GM10847 (cell line): ENCODE data around the gene PTRH2.

Source experiments
- POLR2A ChIP-seq: IDR thresholded peaks from 2 replicates; pipeline ENCODE4 v1.6.1; 2011; ENCODE audit not compliant: insufficient read length; ENCODE audit errors: extremely low read depth

Gene PTRH2

GRCh38 chr17:59730268-59730834, 23.1 kb upstream of the PTRH2 start:
- TF ChIP-seq POLR2A, result no peak

GRCh38 chr17:59727817-59728533, 20.7 kb upstream of the PTRH2 start:
- no peak for TF ChIP-seq POLR2A

- TF ChIP-seq POLR2A, result no peak
Measured at GRCh38 chr17:59725691-59726090, 18.5 kb upstream of the PTRH2 start.

- no peak for TF ChIP-seq POLR2A
Measured at GRCh38 chr17:59723607-59724006, 16.4 kb upstream of the PTRH2 start.

GRCh38 chr17:59723041-59723440, 15.8 kb upstream of the PTRH2 start:
- TF ChIP-seq POLR2A, result no peak

- no peak for TF ChIP-seq POLR2A
Measured at GRCh38 chr17:59722623-59723022, 15.4 kb upstream of the PTRH2 start.

GRCh38 chr17:59719526-59719925, 12.3 kb upstream of the PTRH2 start:
- no peak for TF ChIP-seq POLR2A

- no peak for TF ChIP-seq POLR2A
Measured at GRCh38 chr17:59716427-59716826, 9.2 kb upstream of the PTRH2 start.

- TF ChIP-seq POLR2A, result no peak
Measured at GRCh38 chr17:59714255-59714654, 7.0 kb upstream of the PTRH2 start.

- TF ChIP-seq POLR2A, result no peak
Measured at GRCh38 chr17:59712862-59713261, 5.6 kb upstream of the PTRH2 start.

- no peak for TF ChIP-seq POLR2A
Measured at GRCh38 chr17:59711936-59712335, 4.7 kb upstream of the PTRH2 start.

- TF ChIP-seq POLR2A, result no peak
Measured at GRCh38 chr17:59707971-59708430, 771 bp upstream of the PTRH2 start.

- TF ChIP-seq POLR2A, result no peak
Measured at GRCh38 chr17:59702304-59702703, 4.9 kb downstream of the PTRH2 start.

- TF ChIP-seq POLR2A, result no peak
Measured at GRCh38 chr17:59699786-59700185, 7.4 kb downstream of the PTRH2 start.

GRCh38 chr17:59699218-59699617, 8.0 kb downstream of the PTRH2 start:
- no peak for TF ChIP-seq POLR2A

GRCh38 chr17:59698143-59698542, 9.1 kb downstream of the PTRH2 start:
- TF ChIP-seq POLR2A, result no peak
